Spinal cord (tissue), 10 donors: ENCODE data around the gene CACNB2. TPM values are rescaled to one million over a fixed set of nuclear protein-coding genes. Genes with fewer than 3 reads are reported as not detected.

ENCODE experiments used
- DNase-seq, 6 donors: peaks; one replicate each; pipeline versions ENCODE4 v3.0.0 to v3.0.0-alpha.2; 2013 to 2015; ENCODE audit warnings: low spot score in 6 of 6, low read depth in 4 of 6
- H3K27ac ChIP-seq: one replicate; pipeline ENCODE4 v1.5.1; 2013; ENCODE audit warnings: low read depth, low read length, control low read depth
- H3K27me3 ChIP-seq: one replicate; pipeline ENCODE4 v1.6.1; 2013; ENCODE audit warnings: low read length; ENCODE audit not compliant: control insufficient read depth, insufficient read depth
- H3K36me3 ChIP-seq: one replicate; pipeline ENCODE4 v1.6.1; 2013; ENCODE audit warnings: low read length; ENCODE audit not compliant: control insufficient read depth, insufficient read depth
- H3K4me1 ChIP-seq: one replicate; pipeline ENCODE4 v1.6.1; 2013; ENCODE audit warnings: low read length; ENCODE audit not compliant: control insufficient read depth, insufficient read depth
- H3K4me3 ChIP-seq: one replicate; pipeline ENCODE4 v1.5.1; 2013; ENCODE audit warnings: low read depth, low read length, control low read depth
- H3K9me3 ChIP-seq: one replicate; pipeline ENCODE4 v1.6.1; 2013; ENCODE audit warnings: low read length; ENCODE audit not compliant: control insufficient read depth, insufficient read depth
- WGBS: methylation state at CpG from one replicate; pipeline ENCODE4 v1.1.5; 2013; ENCODE audit warnings: missing lambda C conversion rate; ENCODE audit not compliant: insufficient coverage; 5-methylcytosine and 5-hydroxymethylcytosine counted together
- polyA plus RNA-seq, 2 donors: library from polyadenylated mRNA; unstranded; fragments of 120-200 nt; gene quantifications; one replicate each; pipeline ENCODE4 v1.2.1, GENCODE V29; 2013; ENCODE audit not compliant: insufficient read length in 2 of 2
- total RNA-seq, 2 donors: library from RNA; depleted of rRNA in 1 of 2; stranded (reverse); fragments of 120-200 nt in 1 of 2; fragments of >200 nt in 1 of 2; gene quantifications; one replicate each; pipeline versions ENCODE4 v1.2.3 to v1.2.4, GENCODE V29; 2013 to 2014
- donor health status: healthy.

Gene CACNB2
- total and polyA plus RNA-seq, 4 donors = 18.4 to 32.7 (median 24.9) TPM

DNA sequence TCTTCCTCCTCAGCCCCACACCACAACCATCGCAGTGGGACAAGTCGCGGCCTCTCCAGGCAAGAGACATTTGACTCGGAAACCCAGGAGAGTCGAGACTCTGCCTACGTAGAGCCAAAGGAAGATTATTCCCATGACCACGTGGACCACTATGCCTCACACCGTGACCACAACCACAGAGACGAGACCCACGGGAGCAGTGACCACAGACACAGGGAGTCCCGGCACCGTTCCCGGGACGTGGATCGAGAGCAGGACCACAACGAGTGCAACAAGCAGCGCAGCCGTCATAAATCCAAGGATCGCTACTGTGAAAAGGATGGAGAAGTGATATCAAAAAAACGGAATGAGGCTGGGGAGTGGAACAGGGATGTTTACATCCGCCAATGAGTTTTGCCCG, 399.1 kb downstream of the CACNB2 start:
- H3K27ac ChIP-seq = no peak overlapping the region
- no peaks in the 10 kb centered on the region for H3K27me3 ChIP-seq
- no peak overlapping the region for H3K4me3 ChIP-seq
- no peaks in the 10 kb centered on the region for H3K9me3 ChIP-seq
- 93% methylated on average over 13 of the region's 22 CpGs for WGBS
- peaks cover 18% of the 10 kb centered on the region for H3K36me3 ChIP-seq
- DNase-seq = no peak
- no peaks in the 10 kb centered on the region for H3K4me1 ChIP-seq

DNA sequence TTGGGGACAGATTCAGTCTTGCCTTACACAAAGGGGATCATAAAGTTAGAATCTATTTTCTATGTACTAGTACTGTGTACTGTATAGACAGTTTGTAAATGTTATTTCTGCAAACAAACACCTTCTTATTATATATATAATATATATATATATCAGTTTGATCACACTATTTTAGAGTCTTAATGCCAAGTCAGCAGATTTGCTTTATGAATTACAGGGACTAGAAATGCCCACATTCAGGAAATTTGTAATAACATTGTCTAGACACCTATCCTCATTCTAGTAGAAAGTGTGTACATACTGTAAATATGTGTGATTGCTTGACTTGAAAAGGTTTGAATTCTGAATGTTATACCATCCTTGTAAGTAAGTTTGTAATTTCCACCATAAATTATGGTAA, 400.0 kb downstream of the CACNB2 start:
- no peak for DNase-seq
- no peaks in the 10 kb centered on the region for H3K4me1 ChIP-seq
- no peaks in the 10 kb centered on the region for H3K27me3 ChIP-seq
- H3K27ac ChIP-seq = no peak overlapping the region
- H3K4me3 ChIP-seq = no peak overlapping the region
- peaks cover 18% of the 10 kb centered on the region for H3K36me3 ChIP-seq
- H3K9me3 ChIP-seq = no peaks in the 10 kb centered on the region

DNA sequence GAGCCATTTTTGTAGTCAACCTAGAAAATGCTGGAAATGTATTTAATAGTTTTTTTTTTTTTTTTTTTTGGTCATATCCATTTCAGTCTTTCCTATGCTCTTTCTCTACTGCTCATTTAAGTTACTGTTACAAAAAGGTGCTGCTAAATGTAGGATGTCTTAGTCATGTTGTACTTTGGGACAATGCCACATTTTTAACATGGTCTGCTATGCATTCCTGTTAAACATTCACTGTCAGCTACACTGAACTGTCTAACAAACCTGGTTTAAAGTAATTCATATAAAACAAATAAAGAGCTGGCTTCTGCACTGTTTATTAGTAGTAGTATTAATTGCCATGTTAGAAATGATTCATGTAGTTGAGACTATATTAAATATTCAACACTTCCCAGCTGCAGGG, 402.6 kb downstream of the CACNB2 start:
- no peak overlapping the region for H3K4me3 ChIP-seq
- H3K36me3 ChIP-seq = peaks cover 12% of the 10 kb centered on the region
- no peaks in the 10 kb centered on the region for H3K27me3 ChIP-seq
- H3K4me1 ChIP-seq = no peaks in the 10 kb centered on the region
- DNase-seq = no peak
- H3K9me3 ChIP-seq = no peaks in the 10 kb centered on the region
- H3K27ac ChIP-seq = no peak overlapping the region

DNA sequence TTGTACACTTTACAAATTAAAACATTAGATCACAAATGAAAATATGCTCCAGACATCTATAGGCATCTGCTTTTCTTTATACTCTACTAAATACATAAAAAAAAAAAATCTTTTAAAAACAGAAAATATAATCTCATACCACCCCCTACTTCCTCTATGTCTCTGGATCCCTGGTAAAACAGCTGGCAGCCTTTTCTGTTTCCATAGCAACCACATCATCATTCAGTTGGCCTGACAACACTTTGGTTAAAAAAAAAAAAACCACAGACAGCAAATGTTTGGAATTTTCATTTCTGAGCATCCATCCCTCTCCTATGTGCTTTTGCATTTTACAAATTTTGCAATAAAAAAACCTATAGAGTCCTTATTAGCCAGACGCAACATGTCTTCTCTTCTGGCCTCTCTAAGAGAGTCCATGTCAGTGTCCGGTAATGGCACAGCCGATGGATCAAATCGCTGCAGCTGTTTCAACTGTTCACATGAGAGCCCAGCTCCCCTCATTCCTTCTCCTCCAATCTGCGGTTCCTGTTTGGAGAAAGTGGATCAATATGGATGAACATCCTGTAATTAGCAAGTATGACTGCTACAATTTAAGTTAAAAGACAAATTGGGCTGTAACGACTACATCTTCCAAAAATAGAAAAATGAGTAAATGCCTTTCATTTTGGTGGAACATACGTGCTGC, 405.5 kb downstream of the CACNB2 start:
- no peaks in the 10 kb centered on the region for H3K27me3 ChIP-seq
- no peak overlapping the region for H3K27ac ChIP-seq
- peaks cover 4% of the 10 kb centered on the region for H3K36me3 ChIP-seq
- no peaks in the 10 kb centered on the region for H3K4me1 ChIP-seq
- H3K4me3 ChIP-seq = no peak overlapping the region
- peak in 5 of 6 donors; percentile 41 to 91 (median 54) for DNase-seq
- WGBS = 40% methylated on average over 2 of the region's 7 CpGs
- H3K9me3 ChIP-seq = no peaks in the 10 kb centered on the region

DNA sequence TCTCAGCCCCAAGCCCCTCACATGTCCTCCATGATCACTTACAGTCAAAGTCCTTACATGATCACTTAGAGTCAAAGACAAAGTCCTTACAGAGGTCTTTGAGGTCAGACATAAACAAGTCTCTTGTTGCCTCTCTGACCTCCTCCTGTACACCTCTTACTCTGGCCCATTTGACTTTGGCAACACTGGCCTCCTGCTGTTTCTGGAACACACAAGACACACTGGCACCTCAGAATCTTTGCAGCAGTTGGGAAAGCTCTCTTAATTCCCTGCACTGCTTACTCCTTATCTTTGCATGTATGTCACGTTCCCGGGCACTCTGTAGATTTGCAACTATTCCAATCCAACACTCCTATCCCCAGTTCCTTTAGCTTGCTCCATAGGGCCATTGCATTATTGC, 408.9 kb downstream of the CACNB2 start:
- Histone ChIP-seq H3K27me3 (no peaks in the 10 kb centered on the region), H3K4me3 (no peak overlapping the region), H3K27ac (no peak overlapping the region), H3K36me3 (peaks cover 2% of the 10 kb centered on the region), H3K9me3 (peaks cover 1% of the 10 kb centered on the region), H3K4me1 (no peaks in the 10 kb centered on the region)
- 100% methylated on average over 2 of the region's 2 CpGs for WGBS
- no peak for DNase-seq

DNA sequence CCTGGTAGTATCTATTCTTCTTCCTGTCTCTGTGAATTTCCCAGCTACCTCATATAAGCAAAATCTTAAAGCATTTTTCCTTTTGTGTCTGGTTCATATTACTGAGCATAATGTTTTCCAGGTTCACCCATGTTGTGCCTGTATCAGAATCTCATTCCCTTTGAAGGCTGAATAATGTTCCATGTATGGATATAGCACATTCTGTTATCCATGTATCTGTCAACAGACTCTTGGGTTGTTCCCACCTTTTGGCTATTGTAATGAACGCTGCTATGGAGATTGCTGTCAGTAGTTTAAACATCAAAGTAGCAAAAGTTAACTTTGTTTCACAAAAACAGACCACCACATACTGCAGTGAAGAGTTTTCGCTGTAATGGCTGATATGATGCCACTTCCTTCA, 411.2 kb downstream of the CACNB2 start:
- Histone ChIP-seq H3K27ac (no peak overlapping the region), H3K27me3 (no peaks in the 10 kb centered on the region), H3K9me3 (peaks cover 1% of the 10 kb centered on the region), H3K4me3 (no peak overlapping the region), H3K4me1 (no peaks in the 10 kb centered on the region), H3K36me3 (peaks cover 2% of the 10 kb centered on the region)
- WGBS = no CpG with 5 or more reads among the region's 2 CpGs
- no peak for DNase-seq

DNA sequence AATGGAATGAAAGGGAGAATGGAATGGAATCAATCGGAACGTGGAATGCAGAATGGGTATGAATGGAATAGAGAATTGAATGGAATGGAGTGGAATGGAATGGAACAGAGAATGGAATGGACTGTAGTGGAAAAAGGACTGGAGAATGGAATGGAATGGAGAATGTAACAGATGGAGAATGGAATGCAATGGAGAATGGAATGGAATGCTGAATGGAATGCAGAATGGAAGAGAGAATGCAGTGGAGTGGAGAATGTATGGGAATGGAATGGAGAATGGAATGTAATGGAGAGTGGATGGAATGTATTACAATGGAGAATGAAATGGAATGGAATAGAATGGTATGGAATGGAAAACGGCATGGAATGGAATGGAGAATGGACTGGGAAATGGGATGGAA, 414.3 kb downstream of the CACNB2 start:
- Histone ChIP-seq H3K9me3 (peaks cover 1% of the 10 kb centered on the region), H3K4me3 (no peak overlapping the region), H3K4me1 (no peaks in the 10 kb centered on the region), H3K36me3 (peaks cover 6% of the 10 kb centered on the region), H3K27me3 (no peaks in the 10 kb centered on the region), H3K27ac (no peak overlapping the region)
- no peak for DNase-seq
- WGBS = 97% methylated on average over 3 of the region's 3 CpGs

DNA sequence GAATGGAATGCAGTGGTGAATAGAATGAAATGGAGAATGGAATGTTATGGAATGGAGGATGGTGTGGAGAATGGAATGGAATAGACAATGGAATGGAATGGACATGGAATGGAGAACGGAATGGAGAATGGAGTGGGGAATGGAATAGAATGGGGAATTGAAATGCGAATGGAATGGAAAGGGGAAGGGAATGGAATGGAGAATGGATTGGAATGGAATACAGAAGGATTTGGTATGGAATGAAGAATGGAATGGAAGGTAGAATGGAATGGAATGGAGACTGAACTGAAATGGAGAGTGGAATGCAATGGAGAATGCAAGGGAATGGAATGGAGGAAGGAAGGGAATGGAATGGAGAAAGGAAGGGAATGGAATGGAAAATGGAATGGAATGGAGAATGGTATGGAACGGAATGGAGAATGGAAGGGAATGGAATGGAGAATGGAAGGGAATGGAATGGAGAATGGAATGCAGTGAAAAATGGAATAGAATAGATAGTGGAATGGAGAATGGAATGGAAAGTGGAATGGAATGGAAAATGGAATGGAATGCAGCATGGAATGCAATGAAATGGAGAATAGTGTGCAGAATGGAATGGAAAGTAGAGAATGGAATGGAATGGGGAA, 416.4 kb downstream of the CACNB2 start:
- WGBS = 100% methylated on average over 3 of the region's 3 CpGs
- H3K9me3 ChIP-seq = peaks cover 1% of the 10 kb centered on the region

DNA sequence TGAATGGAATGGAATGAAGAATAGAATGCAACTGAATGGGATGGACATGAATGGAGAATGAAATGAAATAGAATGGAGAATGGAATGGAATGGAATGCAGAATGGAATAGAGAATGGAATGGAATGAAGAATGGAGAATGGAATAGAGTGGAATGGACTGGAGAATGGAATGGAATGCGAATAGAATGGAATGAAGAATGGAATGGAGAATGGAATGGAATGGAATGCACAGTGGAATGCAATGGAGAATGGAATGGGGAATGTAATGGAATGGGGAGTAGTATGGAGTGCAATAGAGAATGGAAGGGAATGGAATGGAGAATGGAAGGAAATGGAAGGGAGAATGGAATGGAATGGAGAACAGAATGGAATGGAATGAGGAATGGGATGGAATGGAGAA, 417.7 kb downstream of the CACNB2 start:
- no peaks in the 10 kb centered on the region for H3K27me3 ChIP-seq
- H3K27ac ChIP-seq = no peak overlapping the region
- no peaks in the 10 kb centered on the region for H3K9me3 ChIP-seq
- peaks cover 6% of the 10 kb centered on the region for H3K36me3 ChIP-seq
- no peaks in the 10 kb centered on the region for H3K4me1 ChIP-seq
- 100% methylated on average over 1 of the region's 1 CpG for WGBS
- DNase-seq = no peak
- no peak overlapping the region for H3K4me3 ChIP-seq

More for the DNA sequence above, 416.4 kb downstream of the CACNB2 start:
- Histone ChIP-seq H3K36me3 (peaks cover 6% of the 10 kb centered on the region), H3K4me1 (no peaks in the 10 kb centered on the region), H3K27me3 (no peaks in the 10 kb centered on the region), H3K4me3 (no peak overlapping the region), H3K27ac (no peak overlapping the region)
- DNase-seq = no peak

DNA sequence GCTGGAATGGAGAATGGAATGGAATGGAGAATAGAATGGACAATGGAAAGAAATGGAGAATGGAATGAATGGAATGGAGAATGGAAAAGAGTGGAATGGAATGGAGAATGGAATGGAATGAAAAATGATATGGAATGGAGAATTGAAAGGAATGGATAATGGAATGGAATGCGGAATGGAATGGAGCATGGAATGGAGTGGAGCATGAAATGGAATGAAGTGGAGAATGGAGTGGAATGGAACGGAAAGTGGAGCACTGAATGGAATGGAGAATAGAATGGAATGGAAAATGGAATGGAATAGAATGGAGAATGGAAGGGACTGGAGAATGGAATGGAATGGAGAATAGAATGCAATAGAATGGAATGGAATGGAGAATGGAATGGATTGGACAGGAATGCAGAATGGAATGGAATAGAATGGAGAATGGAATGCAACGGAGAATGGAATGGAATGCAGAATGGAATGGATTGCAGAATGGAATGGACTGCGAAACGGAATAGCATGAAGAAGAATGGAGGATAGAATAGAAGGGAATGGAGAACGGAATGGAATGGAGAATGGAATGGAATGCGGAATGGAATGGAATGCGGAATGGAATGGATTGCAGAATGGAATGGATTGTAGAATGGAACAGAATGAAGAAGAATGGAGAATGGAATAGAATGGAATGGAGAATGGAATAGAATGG, 421.8 kb downstream of the CACNB2 start:
- H3K9me3 ChIP-seq = no peaks in the 10 kb centered on the region
- 98% methylated on average over 8 of the region's 8 CpGs for WGBS
- H3K36me3 ChIP-seq = peaks cover 2% of the 10 kb centered on the region
- no peaks in the 10 kb centered on the region for H3K4me1 ChIP-seq
- no peak for DNase-seq
- H3K4me3 ChIP-seq = no peak overlapping the region
- H3K27ac ChIP-seq = no peak overlapping the region
- H3K27me3 ChIP-seq = no peaks in the 10 kb centered on the region
